GM19397 (cell line): ENCODE data around the gene OPN4.

Experiments
- ATAC-seq: cut with Tn5 transposase; IDR thresholded peaks from one replicate; pipeline ENCODE4 v1.9.1; 2021; ENCODE audit warnings: mild to moderate bottlenecking, moderate library complexity; ENCODE audit not compliant: unreplicated experiment

The OPN4 gene

GRCh38 chr10:86647773-86648703 lies 6.3 kb upstream of the OPN4 start:
- no peak for ATAC-seq

- no peak for ATAC-seq
These were observed 5.5 kb upstream of the OPN4 start for GRCh38 chr10:86648704-86649427.

GRCh38 chr10:86649471-86650150 lies 4.7 kb upstream of the OPN4 start:
- ATAC-seq = no peak

DNA sequence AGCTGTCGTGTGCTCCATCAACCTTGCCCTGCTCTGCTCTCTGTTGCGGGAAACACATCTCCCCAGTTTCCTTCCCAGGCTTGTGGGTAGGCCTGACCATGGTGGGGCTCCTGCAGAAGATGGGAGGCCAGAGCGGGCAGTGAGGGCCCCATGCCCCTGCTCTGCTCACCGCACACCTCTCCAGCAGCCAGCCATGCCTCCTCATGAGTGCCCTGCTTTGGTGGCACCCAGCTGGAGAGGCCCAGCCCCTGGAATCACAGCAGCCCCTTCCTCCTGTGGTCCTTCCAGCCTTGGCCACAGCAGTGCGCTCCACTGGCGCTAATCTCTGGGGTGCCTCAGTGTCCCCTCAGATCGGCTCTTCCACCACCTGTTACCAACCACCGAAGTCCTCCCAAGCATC lies 4.2 kb upstream of the OPN4 start:
- ATAC-seq = no peak

DNA sequence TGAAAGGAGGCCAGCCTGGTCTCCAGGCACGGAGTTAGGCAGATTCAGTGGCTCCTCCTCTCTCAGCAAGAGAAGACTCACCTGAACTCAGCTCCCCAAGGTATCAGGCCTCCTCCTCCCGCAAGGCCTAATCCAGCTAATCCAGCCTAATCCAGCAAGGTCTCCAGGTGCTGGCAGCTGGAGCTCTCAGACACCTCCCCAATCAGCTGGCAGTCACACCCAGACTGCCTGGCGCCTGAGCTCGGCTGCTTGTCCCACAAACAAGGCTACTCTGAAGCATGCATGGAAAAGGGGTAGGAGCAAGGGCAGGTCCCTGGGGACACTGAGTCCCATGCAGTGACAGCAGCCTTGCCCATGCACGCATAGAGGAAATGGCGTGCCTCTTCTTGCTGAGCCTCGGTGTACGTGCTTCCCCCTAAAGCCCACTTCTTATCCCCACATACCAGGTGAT lies 3.3 kb upstream of the OPN4 start:
- ATAC-seq = no peak

DNA sequence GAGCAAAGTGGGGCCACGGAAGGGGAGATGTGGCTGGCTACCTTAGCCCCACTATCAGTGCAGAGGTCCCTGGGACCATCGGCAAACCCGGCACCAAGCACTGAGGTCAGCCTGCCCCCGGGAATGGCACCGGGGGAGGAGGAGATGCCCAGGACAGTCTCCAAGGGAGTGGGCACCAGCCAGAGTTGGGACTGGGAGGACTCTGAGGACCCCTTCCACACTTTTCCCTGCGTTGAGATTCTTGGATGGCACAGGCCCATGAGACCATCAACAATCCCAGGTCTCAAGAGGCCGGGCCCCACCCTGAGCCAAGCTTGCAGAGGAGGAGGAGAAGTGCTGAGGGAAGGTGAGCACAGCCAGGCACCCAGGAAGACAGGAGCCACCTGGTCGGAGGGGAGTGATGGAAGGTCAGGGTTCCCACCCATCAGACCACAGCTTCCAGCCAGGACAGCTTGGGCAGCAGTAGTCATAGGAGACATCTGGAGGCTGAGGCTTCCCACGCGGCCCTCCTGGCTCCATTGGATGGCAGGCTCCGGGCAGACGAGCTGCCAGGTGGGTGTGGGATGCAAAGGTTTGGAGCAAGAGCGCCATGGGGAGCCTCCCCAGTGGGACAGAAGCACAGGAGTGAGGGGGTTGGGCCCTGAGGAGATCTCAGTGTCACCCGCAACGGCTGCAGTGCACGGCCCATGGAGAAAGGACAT lies 2.6 kb upstream of the OPN4 start:
- ATAC-seq = no peak

- no peak for ATAC-seq
These were observed 1.8 kb upstream of the OPN4 start for GRCh38 chr10:86652361-86653202.

DNA sequence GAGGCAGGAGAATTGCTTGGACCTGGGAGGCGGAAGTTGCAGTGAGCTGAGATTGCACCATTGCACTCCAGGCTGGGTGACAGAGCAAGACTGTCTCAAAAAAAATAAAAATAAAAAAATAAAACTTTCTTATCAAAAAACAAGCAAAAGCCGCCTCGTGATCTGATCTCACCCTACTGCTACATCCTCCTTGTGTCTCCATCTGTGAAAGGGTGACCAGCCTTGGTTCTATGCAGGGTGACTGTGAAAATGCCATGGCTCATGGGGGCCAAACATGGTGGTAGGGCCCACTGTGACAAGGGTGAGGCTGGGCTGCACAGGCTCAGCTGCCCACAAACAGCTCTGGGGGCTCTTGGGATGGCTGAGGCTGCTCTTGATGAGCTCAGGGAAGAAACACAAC lies 968 bp upstream of the OPN4 start:
- ATAC-seq = no peak

DNA sequence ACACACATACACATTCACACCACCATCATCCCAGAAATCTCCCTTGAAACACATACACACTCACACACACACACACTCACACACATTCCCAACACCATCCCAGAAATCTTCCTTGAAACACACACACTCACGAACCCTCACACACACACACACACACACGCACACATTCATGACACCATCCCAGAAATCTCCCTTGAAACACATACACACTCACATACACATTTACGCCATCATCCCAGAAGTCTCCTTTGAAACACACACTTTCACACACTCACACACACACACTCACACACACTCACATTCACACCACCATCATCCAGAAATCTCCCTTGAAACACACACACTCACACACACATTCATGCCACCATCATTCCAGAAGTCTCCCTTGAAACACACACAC lies 360 bp upstream of the OPN4 start:
- no peak for ATAC-seq

GRCh38 chr10:86655173-86655540 lies 810 bp downstream of the OPN4 start:
- ATAC-seq = no peak

GRCh38 chr10:86655596-86655995 lies 1.2 kb downstream of the OPN4 start:
- no peak for ATAC-seq

DNA sequence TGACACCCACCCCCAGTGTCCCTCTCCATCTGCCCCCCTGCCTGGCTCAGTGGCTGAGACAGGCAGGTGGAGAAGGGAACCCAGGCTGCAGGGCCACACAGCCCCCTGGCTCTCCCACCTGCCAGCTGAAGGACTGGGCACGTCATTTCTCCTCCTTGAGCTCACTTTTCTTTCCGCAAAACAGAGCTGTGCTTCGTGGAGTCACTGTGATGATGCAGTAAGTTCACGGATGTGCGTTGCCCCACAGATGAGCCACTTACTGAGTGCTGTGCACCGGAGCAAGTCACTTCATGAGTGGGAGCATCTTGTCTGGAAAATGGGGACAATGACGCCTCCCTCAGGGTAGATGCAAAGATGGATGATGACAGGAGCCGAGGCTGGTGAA lies 2.7 kb downstream of the OPN4 start:
- no peak for ATAC-seq

GRCh38 chr10:86657396-86658011 lies 3.2 kb downstream of the OPN4 start:
- ATAC-seq = no peak

- ATAC-seq = no peak
These were observed 4.0 kb downstream of the OPN4 start for GRCh38 chr10:86658261-86658741.

GRCh38 chr10:86658751-86659150 lies 4.4 kb downstream of the OPN4 start:
- no peak for ATAC-seq

DNA sequence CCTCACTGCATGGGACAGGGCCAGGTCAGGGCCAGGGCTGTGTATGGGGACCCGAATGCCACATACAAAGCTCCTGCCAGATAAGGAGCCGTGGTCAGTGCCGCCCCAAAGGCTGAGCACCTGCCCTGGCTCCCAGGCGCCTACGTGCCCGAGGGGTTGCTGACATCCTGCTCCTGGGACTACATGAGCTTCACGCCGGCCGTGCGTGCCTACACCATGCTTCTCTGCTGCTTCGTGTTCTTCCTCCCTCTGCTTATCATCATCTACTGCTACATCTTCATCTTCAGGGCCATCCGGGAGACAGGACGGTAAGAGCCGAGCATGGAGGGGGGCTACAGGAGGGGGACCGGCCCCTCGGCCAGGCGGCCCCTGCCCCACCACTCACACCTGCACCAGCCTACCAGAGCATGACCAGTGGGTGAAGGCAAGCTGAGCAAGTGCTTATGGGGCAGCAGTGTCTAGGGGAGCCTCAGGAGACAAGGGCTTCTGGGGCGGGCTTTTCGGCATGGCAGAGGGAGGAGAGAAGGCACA lies 4.9 kb downstream of the OPN4 start:
- no peak for ATAC-seq

DNA sequence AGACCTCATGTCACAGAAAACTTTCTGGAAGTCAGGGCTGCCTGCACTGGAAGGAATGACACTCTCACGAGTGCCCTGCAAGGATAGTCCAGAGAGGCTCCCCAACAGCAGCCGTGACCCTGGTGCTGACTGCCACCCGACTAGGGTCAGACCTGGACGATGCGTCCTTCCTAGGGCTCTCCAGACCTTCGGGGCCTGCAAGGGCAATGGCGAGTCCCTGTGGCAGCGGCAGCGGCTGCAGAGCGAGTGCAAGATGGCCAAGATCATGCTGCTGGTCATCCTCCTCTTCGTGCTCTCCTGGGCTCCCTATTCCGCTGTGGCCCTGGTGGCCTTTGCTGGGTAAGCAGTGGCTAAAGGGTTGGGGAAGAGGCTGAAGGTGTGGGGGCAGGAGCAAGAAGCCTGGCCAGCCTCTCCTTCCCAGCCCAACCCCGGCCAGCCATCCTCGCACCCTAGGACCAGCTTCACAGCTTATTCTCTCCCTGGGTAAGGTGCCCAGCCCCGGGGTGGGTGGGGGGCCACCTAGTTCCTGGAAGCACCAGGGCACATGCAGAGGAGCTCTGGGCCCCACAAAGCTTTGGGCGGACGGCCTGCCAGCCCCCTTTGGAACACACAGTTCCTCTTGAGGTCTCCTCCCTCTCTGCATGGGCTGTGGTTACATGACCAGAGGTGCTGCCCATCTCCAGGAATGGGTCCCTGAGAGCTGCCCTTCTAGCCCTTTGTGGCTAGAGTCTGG lies 5.5 kb downstream of the OPN4 start:
- ATAC-seq = no peak

GRCh38 chr10:86661161-86662025 lies 7.0 kb downstream of the OPN4 start:
- ATAC-seq = no peak
